Measurements from ENCODE around the gene ESRRG.

ESRRG gene

DNA sequence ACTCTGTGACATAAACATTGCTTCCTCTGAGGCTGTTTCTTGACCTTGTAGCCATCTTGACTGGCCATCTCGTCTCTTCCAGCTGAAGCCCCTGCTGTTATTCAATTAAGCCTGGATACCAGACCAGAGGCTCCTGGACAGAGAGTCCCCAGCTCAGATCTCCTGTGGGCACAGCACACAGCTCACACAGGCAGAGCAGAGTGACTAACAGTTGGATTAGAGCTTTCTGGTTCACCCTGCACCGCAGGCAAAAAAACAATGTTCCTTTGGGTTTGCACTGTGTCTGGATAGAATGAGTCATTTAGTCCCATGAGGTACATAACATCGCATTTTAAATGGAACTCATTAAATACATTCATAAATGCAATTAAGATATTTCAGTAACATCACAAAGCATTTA, 266.5 kb downstream of the ESRRG start:
- no peak for DNase-seq
- CTCF ChIA-PET = no interaction called here
- no peaks in the 10 kb centered on the region for H3K4me1 ChIP-seq (ENCODE audit: control extremely low read depth in 1 of 4, control insufficient read depth in 4 of 4, insufficient read depth in 4 of 4, low read length in 3 of 4)
- POLR2A ChIA-PET = no interaction called here
- H3K9me3 ChIP-seq (ENCODE audit: control extremely low read depth in 1 of 5, control insufficient read depth in 4 of 5, insufficient read depth in 2 of 5, low read depth in 1 of 5, low read length in 4 of 5) = no peaks in the 10 kb centered on the region
- no peaks in the 10 kb centered on the region for H3K27me3 ChIP-seq (replicated peaks in 2 of 5; ENCODE audit: control insufficient read depth in 4 of 5, insufficient read depth in 5 of 5, low read length in 4 of 5)
- 74% methylated on average over 3 of the region's 3 CpGs for WGBS (ENCODE audit: insufficient coverage)
- no peak overlapping the region for H3K27ac ChIP-seq (ENCODE audit: insufficient read depth in 1 of 2, low read depth in 1 of 2, low read length in 2 of 2, poor library complexity in 1 of 2, severe bottlenecking in 2 of 2)
- H3K4me3 ChIP-seq (ENCODE audit: control insufficient read depth in 1 of 7, extremely low read depth in 1 of 7, insufficient read depth in 4 of 7, low read depth in 2 of 7, low read length in 6 of 7) = no peak overlapping the region
- no peaks in the 10 kb centered on the region for H3K36me3 ChIP-seq (ENCODE audit: control insufficient read depth in 4 of 4, insufficient read depth in 4 of 4, low read length in 3 of 4)

DNA sequence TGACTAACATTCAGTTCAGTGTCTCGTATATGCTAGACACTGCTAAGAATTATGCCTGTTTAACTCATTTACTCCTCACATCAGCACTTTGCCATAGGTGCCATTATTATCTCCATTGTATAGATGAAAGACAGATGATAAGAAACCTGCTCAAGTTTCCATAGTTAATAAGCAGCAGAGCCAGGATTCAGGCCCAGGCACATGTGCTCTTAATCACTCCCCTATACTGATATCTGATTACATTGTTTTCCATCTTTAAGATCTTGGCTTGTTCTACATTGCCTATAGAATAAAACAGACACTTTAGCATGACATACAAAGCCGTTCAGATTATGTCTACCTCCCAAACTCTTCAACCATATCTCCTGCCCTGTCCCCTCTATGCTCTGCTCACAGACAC, 269.5 kb downstream of the ESRRG start:
- Histone ChIP-seq H3K9me3 (ENCODE audit: control extremely low read depth in 1 of 5, control insufficient read depth in 4 of 5, insufficient read depth in 2 of 5, low read depth in 1 of 5, low read length in 4 of 5) (no peaks in the 10 kb centered on the region), H3K27me3 (replicated peaks in 2 of 5; ENCODE audit: control insufficient read depth in 4 of 5, insufficient read depth in 5 of 5, low read length in 4 of 5) (no peaks in the 10 kb centered on the region), H3K36me3 (ENCODE audit: control insufficient read depth in 4 of 4, insufficient read depth in 4 of 4, low read length in 3 of 4) (no peaks in the 10 kb centered on the region), H3K4me1 (ENCODE audit: control extremely low read depth in 1 of 4, control insufficient read depth in 4 of 4, insufficient read depth in 4 of 4, low read length in 3 of 4) (no peaks in the 10 kb centered on the region), H3K27ac (ENCODE audit: insufficient read depth in 1 of 2, low read depth in 1 of 2, low read length in 2 of 2, poor library complexity in 1 of 2, severe bottlenecking in 2 of 2) (no peak overlapping the region), H3K4me3 (ENCODE audit: control insufficient read depth in 1 of 7, extremely low read depth in 1 of 7, insufficient read depth in 4 of 7, low read depth in 2 of 7, low read length in 6 of 7) (no peak overlapping the region)
- DNase-seq = no peak
- 88% methylated on average over 1 of the region's 2 CpGs for WGBS (ENCODE audit: insufficient coverage)
- POLR2A ChIA-PET = no interaction called here
- CTCF ChIA-PET = no interaction called here
